SK-N-SH (cell line): ENCODE measurements around the gene FAM209A. TPM values are rescaled to one million over a fixed set of nuclear protein-coding genes. Genes with fewer than 3 reads are reported as not detected.

ENCODE experiments used
- CTCF ChIA-PET: fragments of 300-600, 350-600 bp; formaldehyde crosslinking; extraction: SDS; loops from one replicate; lab custom pipeline; 2021; lab: Yijun Ruan, JAX
- POLR2A ChIA-PET: fragments of 350-600 bp; sonication (Branson Sonifier 250); formaldehyde crosslinking; extraction: SDS; loops from one replicate; lab custom pipeline; 2020; ENCODE audit warnings: antibody characterized with exemption, inconsistent platforms; lab: Yijun Ruan, JAX
- DNase-seq: peaks from one replicate; pipeline ENCODE4 v3.0.0; 2012
- H2AFZ ChIP-seq: fragments of 200-600 bp; sonication (generic); 2 replicates; pipeline ENCODE4 v1.8.1; 2016; ENCODE audit warnings: antibody characterized with exemption, mild to moderate bottlenecking, low read depth
- H3F3A ChIP-seq: fragments of 200-600 bp; sonication (generic); replicated peaks from 2 replicates; pipeline ENCODE3; 2016; ENCODE audit warnings: antibody characterized with exemption, mild to moderate bottlenecking; ENCODE audit not compliant: insufficient read depth
- H3K27ac ChIP-seq, 2 experiments: fragments of 200-500 bp in 1 of 2; fragments of 200-600 bp in 1 of 2; sonication (Bioruptor generic) in 1 of 2; sonication (generic), shearing (Covaris generic) in 1 of 2; 2 replicates each; pipeline versions ENCODE4 v1.5.1 to v1.6.1; 2014 to 2016; ENCODE audit warnings: low read depth in 2 of 2, inconsistent platforms in 1 of 2, low read length in 1 of 2, mild to moderate bottlenecking in 1 of 2, mixed read lengths in 1 of 2
- H3K27me3 ChIP-seq: fragments of 200-600 bp; sonication (generic), shearing (Covaris generic); 2 replicates; pipeline ENCODE4 v1.6.1; 2016; ENCODE audit warnings: mixed run types; ENCODE audit not compliant: insufficient read depth
- H3K36me3 ChIP-seq, 2 experiments: fragments of 200-500 bp in 1 of 2; fragments of 200-600 bp in 1 of 2; sonication (Bioruptor generic) in 1 of 2; sonication (generic) in 1 of 2; replicated peaks in 1 of 2; 2 replicates each; pipeline versions ENCODE3 to v1.5.1; 2014 to 2016; ENCODE audit warnings: low read length in 1 of 2, mild to moderate bottlenecking in 1 of 2; ENCODE audit not compliant: insufficient read depth in 2 of 2, control insufficient read depth in 1 of 2
- H3K4me1 ChIP-seq, 2 experiments: fragments of 200-500 bp in 1 of 2; fragments of 200-600 bp in 1 of 2; sonication (Bioruptor generic) in 1 of 2; sonication (generic), shearing (Covaris generic) in 1 of 2; 2 replicates each; pipeline versions ENCODE4 v1.5.1 to v1.6.1; 2014 to 2016; ENCODE audit warnings: low read depth in 1 of 2, low read length in 1 of 2, mixed run types in 1 of 2; ENCODE audit not compliant: insufficient read depth in 2 of 2, control insufficient read depth in 1 of 2
- H3K4me2 ChIP-seq: fragments of 200-600 bp; sonication (generic), shearing (Covaris generic); 2 replicates; pipeline ENCODE4 v1.6.1; 2017; ENCODE audit warnings: mixed run types
- H3K4me3 ChIP-seq, 2 experiments: fragments of 200-500 bp in 1 of 2; fragments of 200-600 bp in 1 of 2; sonication (Bioruptor generic) in 1 of 2; sonication (generic), shearing (Covaris generic) in 1 of 2; 2 replicates each; pipeline versions ENCODE4 v1.5.1 to v1.8.1; 2014 to 2016; ENCODE audit warnings: low read depth in 2 of 2, inconsistent platforms in 1 of 2, low read length in 1 of 2, mild to moderate bottlenecking in 1 of 2, mixed read lengths in 1 of 2, moderate library complexity in 1 of 2
- H3K79me2 ChIP-seq: fragments of 200-600 bp; sonication (generic); 2 replicates; pipeline ENCODE4 v1.8.1; 2017; ENCODE audit warnings: mild to moderate bottlenecking; ENCODE audit not compliant: insufficient read depth
- H3K9ac ChIP-seq: fragments of 200-600 bp; sonication (generic); 2 replicates; pipeline ENCODE4 v1.6.1; 2017; ENCODE audit warnings: mixed run types
- H3K9me2 ChIP-seq: fragments of 200-600 bp; sonication (generic); 2 replicates; pipeline ENCODE4 v1.6.1; 2017; ENCODE audit warnings: mixed run types
- H3K9me3 ChIP-seq: fragments of 200-600 bp; sonication (generic); 2 replicates; pipeline ENCODE4 v1.6.1; 2017; ENCODE audit warnings: mixed run types, mild to moderate bottlenecking, moderate library complexity
- H4K20me1 ChIP-seq: fragments of 200-600 bp; sonication (generic); 2 replicates; pipeline ENCODE4 v1.6.1; 2017; ENCODE audit warnings: mild to moderate bottlenecking, mixed run types; ENCODE audit not compliant: insufficient read depth
- CHD2 ChIP-seq: fragments of 150-350 bp; IDR thresholded peaks from 2 replicates; pipeline ENCODE4 v1.6.1; 2018; ENCODE audit warnings: low read length; ENCODE audit not compliant: partially characterized antibody
- CTCF ChIP-seq: fragments of 200-600 bp; sonication (generic); IDR thresholded peaks from 2 replicates; pipeline ENCODE4 v1.6.1; 2017; ENCODE audit warnings: antibody characterized with exemption, mild to moderate bottlenecking, moderate library complexity
- FOXJ3 ChIP-seq: sonication (generic); formaldehyde crosslinking; IDR thresholded peaks from 2 replicates; pipeline ENCODE4 v1.5.1; 2020; ENCODE audit warnings: mild to moderate bottlenecking, missing genetic modification reagents
- FOXM1 ChIP-seq: IDR thresholded peaks from 2 replicates; pipeline ENCODE4 v1.4.0; 2012; ENCODE audit warnings: low read depth, mild to moderate bottlenecking
- GABPA ChIP-seq: IDR thresholded peaks from 2 replicates; pipeline ENCODE4 v1.4.0; 2012; ENCODE audit warnings: low read depth, mild to moderate bottlenecking
- GATA2 ChIP-seq: sonication (generic); formaldehyde crosslinking; IDR thresholded peaks from 2 replicates; pipeline ENCODE4 v1.5.0; 2020; ENCODE audit warnings: mild to moderate bottlenecking, missing genetic modification reagents
- JUND ChIP-seq: IDR thresholded peaks from 2 replicates; pipeline ENCODE4 v1.4.0; 2012
- MAX ChIP-seq: IDR thresholded peaks from 2 replicates; pipeline ENCODE4 v1.4.0; 2012; ENCODE audit warnings: low read depth
- MXI1 ChIP-seq: IDR thresholded peaks from 2 replicates; pipeline ENCODE4 v1.6.1; 2012; ENCODE audit warnings: mild to moderate bottlenecking, low read depth, low read length, improper control_type of control experiment
- NRF1 ChIP-seq: IDR thresholded peaks from 2 replicates; pipeline ENCODE4 v1.6.1; 2012; ENCODE audit warnings: low read depth, mild to moderate bottlenecking, low read length
- PBX3 ChIP-seq: IDR thresholded peaks from 2 replicates; pipeline ENCODE4; 2012
- POLR2AphosphoS5 ChIP-seq: IDR thresholded peaks from 2 replicates; pipeline ENCODE4 v1.6.1; 2012; ENCODE audit warnings: low read depth, low read length
- RAD21 ChIP-seq: IDR thresholded peaks from 2 replicates; pipeline ENCODE4 v1.6.1; 2012; ENCODE audit warnings: mild to moderate bottlenecking, low read length
- RCOR1 ChIP-seq: fragments of 150-350 bp; IDR thresholded peaks from 2 replicates; pipeline ENCODE4 v1.6.1; 2017; ENCODE audit warnings: antibody characterized with exemption, low read length
- REST ChIP-seq: IDR thresholded peaks from 2 replicates; pipeline ENCODE4 v1.6.1; 2012; ENCODE audit warnings: mild to moderate bottlenecking, low read depth, low read length, moderate library complexity
- TCF12 ChIP-seq: IDR thresholded peaks from 2 replicates; pipeline ENCODE4 v1.4.0; 2012
- TEAD4 ChIP-seq: IDR thresholded peaks from 2 replicates; pipeline ENCODE4 v1.4.0; 2012; ENCODE audit warnings: mild to moderate bottlenecking, borderline replicate concordance; ENCODE audit not compliant: insufficient read depth
- WGBS: methylation state at CpG from one replicate; pipeline ENCODE4 v1.1.6; 2017; ENCODE audit warnings: low lambda C conversion rate; 5-methylcytosine and 5-hydroxymethylcytosine counted together
- polyA plus RNA-seq, 3 experiments: library from polyadenylated mRNA; depleted of rRNA; stranded (reverse); fragments of >200 nt; gene quantifications; 2 replicates each; pipeline ENCODE4 v1.2.3, GENCODE V29; 2012

Gene FAM209A
- polyA plus RNA-seq, 1 of the 3 experiments (the other 2 are of a cell fraction): not detected

GRCh38 chr20:56551571-56551970 is 27.0 kb downstream of the FAM209A start:
- POLR2A ChIA-PET: no interaction called here
- WGBS: 22% methylated on average over 8 of the region's 8 CpGs
- Histone ChIP-seq H3K79me2 (no peaks in the 10 kb centered on the region), H2AFZ (no peak overlapping the region), H3F3A (no peaks in the 10 kb centered on the region), H3K4me2 (no peak overlapping the region), H3K36me3 (no peaks in the 10 kb centered on the region), H3K27me3 (peaks cover 17% of the 10 kb centered on the region; the same call in 1 of the 2 replicates), H3K9me3 (no peaks in the 10 kb centered on the region), H3K4me1 (no peaks in the 10 kb centered on the region), H3K9me2 (no peaks in the 10 kb centered on the region), H3K9ac (no peak overlapping the region), H3K4me3 (no peak overlapping the region), H3K27ac (no peak overlapping the region), H4K20me1 (no peaks in the 10 kb centered on the region)
- no peak for TF ChIP-seq FOXM1
- TF ChIP-seq MXI1: no peak
- CTCF ChIA-PET: interaction anchor here (1.0 to 2.9 kb wide), 18 partner anchors 10 to 784 kb away, joined by 3 to 47 read pairs (median 6); no protein-coding TSS in a partner anchor
- DNase-seq: no peak

- no peaks in the 10 kb centered on the region for H3K9me2 ChIP-seq
- DNase-seq: no peak
- TF ChIP-seq TCF12: no peak
- no peak for TF ChIP-seq JUND
- no peak for TF ChIP-seq GATA2
- TF ChIP-seq TEAD4: no peak
- no peak for TF ChIP-seq PBX3
- TF ChIP-seq CHD2: no peak
- no peak for TF ChIP-seq RCOR1
- no peak for TF ChIP-seq POLR2AphosphoS5
- no peak for TF ChIP-seq CTCF
- no peak for TF ChIP-seq FOXM1
- no peak for TF ChIP-seq NRF1
- no peak for TF ChIP-seq MAX
- no peak for TF ChIP-seq RAD21
- TF ChIP-seq GABPA: no peak
- TF ChIP-seq FOXJ3 (CRISPR knock-in tag): no peak
- no peak for TF ChIP-seq REST
- TF ChIP-seq, all 33 proteins: peak for 0
- 13% methylated on average over 8 of the region's 8 CpGs for WGBS
- no peaks in the 10 kb centered on the region for H3K9me3 ChIP-seq
- no peak overlapping the region for H3K9ac ChIP-seq
- no peak overlapping the region for H2AFZ ChIP-seq
- POLR2A ChIA-PET: no interaction called here
- CTCF ChIA-PET: no interaction called here
- no peak overlapping the region for H3K4me3 ChIP-seq
- H3K27ac ChIP-seq: no peak overlapping the region
- H4K20me1 ChIP-seq: no peaks in the 10 kb centered on the region
- H3K4me1 ChIP-seq: no peaks in the 10 kb centered on the region
- no peaks in the 10 kb centered on the region for H3K36me3 ChIP-seq
- H3F3A ChIP-seq: no peaks in the 10 kb centered on the region
- no peak overlapping the region for H3K4me2 ChIP-seq
- H3K27me3 ChIP-seq: peaks cover 27% of the 10 kb centered on the region
- H3K79me2 ChIP-seq: no peaks in the 10 kb centered on the region
Observed at GRCh38 chr20:56552911-56553629, 28.5 kb downstream of the FAM209A start.
